ENCODE measurements around the gene P4HA1.
"Not testable (repeated sequence)": the region's sequence is repeated elsewhere in the genome, so short reads cannot be mapped to it uniquely, and the experiment has no call there.

P4HA1 gene

GRCh38 chr10:73043319-73043718 is 53.3 kb downstream of the P4HA1 start:
- Histone ChIP-seq H2AFZ (ENCODE audit: low read depth) (no peak overlapping the region), H3K27ac (no peak overlapping the region), H3K27me3 (ENCODE audit: insufficient read depth, low read depth) (no peaks in the 10 kb centered on the region), H3K4me1 (ENCODE audit: low read depth, poor library complexity, severe bottlenecking) (no peaks in the 10 kb centered on the region), H3K9ac (no peak overlapping the region), H4K20me1 (ENCODE audit: insufficient read depth) (no peaks in the 10 kb centered on the region), H3K4me3 (IDR thresholded peaks at IDR 0.05; ENCODE audit: insufficient read depth, low read depth, low read length) (no peak overlapping the region), H3K36me3 (ENCODE audit: insufficient read depth) (0 out of 2 replicates have a peak, but pooled peaks cover 2% of the 10 kb centered on the region), H3K4me2 (no peak overlapping the region), H3K79me2 (ENCODE audit: insufficient read depth, low read depth) (no peaks in the 10 kb centered on the region)
- TF ChIP-seq CTCF (conservative IDR thresholded peaks at IDR 0.05; ENCODE audit: low read depth, low read length), result no peak

DNA sequence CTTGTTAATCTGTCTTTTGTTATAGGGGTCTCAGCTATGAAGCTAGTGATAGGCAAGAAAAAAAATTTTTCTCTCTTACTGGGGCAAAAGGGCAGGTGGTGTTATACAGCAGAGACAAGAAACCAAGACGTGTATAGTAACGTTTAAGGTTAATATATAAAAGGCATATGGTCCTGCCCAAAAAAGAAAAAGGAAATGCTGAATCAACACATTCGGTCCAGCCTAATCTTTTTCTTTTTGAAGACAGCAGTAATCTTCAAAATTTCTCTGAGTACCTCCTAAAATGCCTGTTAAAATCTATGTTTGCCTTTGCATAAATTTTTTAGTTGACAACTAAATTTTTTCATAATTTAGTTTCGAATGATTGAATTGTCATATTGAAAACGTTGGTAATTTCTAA is 54.5 kb downstream of the P4HA1 start:
- no peaks in the 10 kb centered on the region for H3K4me1 ChIP-seq (ENCODE audit: low read depth, poor library complexity, severe bottlenecking)
- no peaks in the 10 kb centered on the region for H3K79me2 ChIP-seq (ENCODE audit: insufficient read depth, low read depth)
- TF ChIP-seq CTCF (conservative IDR thresholded peaks at IDR 0.05; ENCODE audit: low read depth, low read length), result no peak

DNA sequence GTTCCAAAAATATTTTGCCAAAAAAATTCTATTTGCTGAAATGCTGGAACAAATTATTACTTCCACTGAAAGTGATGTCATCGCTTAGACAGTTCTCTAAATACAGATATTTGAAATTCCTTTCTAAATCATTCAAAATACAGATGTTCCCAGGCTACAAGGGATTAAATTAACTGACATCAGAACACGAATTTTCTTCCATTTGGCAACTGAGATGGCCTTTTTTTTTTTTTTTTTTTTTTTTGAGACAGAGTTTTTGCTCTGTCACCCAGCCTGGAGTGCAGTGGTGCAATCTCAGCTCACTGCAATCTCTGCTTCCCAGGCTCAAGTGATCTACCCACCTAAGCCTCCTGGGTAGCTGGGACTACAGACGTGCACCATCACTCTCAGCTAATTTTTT is 57.0 kb downstream of the P4HA1 start:
- H3K4me3 ChIP-seq (IDR thresholded peaks at IDR 0.05; ENCODE audit: insufficient read depth, low read depth, low read length), result no peak overlapping the region
- no peaks in the 10 kb centered on the region for H4K20me1 ChIP-seq (ENCODE audit: insufficient read depth)
- no peaks in the 10 kb centered on the region for H3K79me2 ChIP-seq (ENCODE audit: insufficient read depth, low read depth)
- no peak overlapping the region for H3K4me2 ChIP-seq
- no peak overlapping the region for H3K27ac ChIP-seq
- H3K36me3 ChIP-seq (ENCODE audit: insufficient read depth), result no peaks in the 10 kb centered on the region; the same call in 1 of the 2 replicates
- no peak for TF ChIP-seq CTCF (conservative IDR thresholded peaks at IDR 0.05; ENCODE audit: low read depth, low read length)
- H3K9ac ChIP-seq, result no peak overlapping the region
- H3K27me3 ChIP-seq (ENCODE audit: insufficient read depth, low read depth), result no peaks in the 10 kb centered on the region
- H3K4me1 ChIP-seq (ENCODE audit: low read depth, poor library complexity, severe bottlenecking), result no peaks in the 10 kb centered on the region
- no peak overlapping the region for H2AFZ ChIP-seq (ENCODE audit: low read depth)

More for the DNA sequence above, 54.5 kb downstream of the P4HA1 start:
- H4K20me1 ChIP-seq (ENCODE audit: insufficient read depth), result no peaks in the 10 kb centered on the region
- no peak overlapping the region for H3K4me2 ChIP-seq
- H2AFZ ChIP-seq (ENCODE audit: low read depth), result no peak overlapping the region
- no peak overlapping the region for H3K4me3 ChIP-seq (IDR thresholded peaks at IDR 0.05; ENCODE audit: insufficient read depth, low read depth, low read length)
- H3K27me3 ChIP-seq (ENCODE audit: insufficient read depth, low read depth), result no peaks in the 10 kb centered on the region
- 0 out of 2 replicates have a peak, but pooled peaks cover 2% of the 10 kb centered on the region for H3K36me3 ChIP-seq (ENCODE audit: insufficient read depth)
- no peak overlapping the region for H3K27ac ChIP-seq
- H3K9ac ChIP-seq, result no peak overlapping the region

- H3K4me2 ChIP-seq; H3K4me1 ChIP-seq (ENCODE audit: low read depth, poor library complexity, severe bottlenecking); H3K36me3 ChIP-seq (ENCODE audit: insufficient read depth); H4K20me1 ChIP-seq (ENCODE audit: insufficient read depth); H3K27ac ChIP-seq; H2AFZ ChIP-seq (ENCODE audit: low read depth); H3K79me2 ChIP-seq (ENCODE audit: insufficient read depth, low read depth); H3K27me3 ChIP-seq (ENCODE audit: insufficient read depth, low read depth); H3K9ac ChIP-seq; H3K4me3 ChIP-seq (IDR thresholded peaks at IDR 0.05; ENCODE audit: insufficient read depth, low read depth, low read length): not testable (repeated sequence)
Measured at GRCh38 chr10:73036285-73036684, 60.4 kb downstream of the P4HA1 start.

DNA sequence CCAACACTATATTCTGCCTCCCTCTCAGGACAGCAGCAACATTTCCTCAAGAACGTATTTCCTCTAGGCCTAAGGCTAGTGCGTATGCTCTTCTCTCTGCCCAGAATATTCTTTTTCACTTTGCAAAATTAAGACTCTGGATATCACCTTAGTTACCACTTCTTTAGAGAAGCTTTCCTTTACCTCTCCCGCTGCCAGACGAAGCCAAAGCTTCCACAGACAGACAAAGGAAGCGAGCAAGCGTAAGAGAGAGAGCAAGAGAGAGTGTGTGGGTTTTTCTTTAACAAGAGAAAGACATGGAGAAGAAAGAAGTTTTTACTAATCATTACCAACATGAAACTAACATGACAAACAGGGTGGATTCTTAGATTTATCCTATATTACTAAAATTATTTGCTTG is 64.1 kb downstream of the P4HA1 start:
- Histone ChIP-seq H3K4me2 (no peak overlapping the region), H3K79me2 (ENCODE audit: insufficient read depth, low read depth) (no peaks in the 10 kb centered on the region), H3K4me3 (IDR thresholded peaks at IDR 0.05; ENCODE audit: insufficient read depth, low read depth, low read length) (no peak overlapping the region), H4K20me1 (ENCODE audit: insufficient read depth) (no peaks in the 10 kb centered on the region), H3K27ac (no peak overlapping the region), H3K36me3 (ENCODE audit: insufficient read depth) (no peaks in the 10 kb centered on the region; the same call in 1 of the 2 replicates), H2AFZ (ENCODE audit: low read depth) (no peak overlapping the region), H3K27me3 (ENCODE audit: insufficient read depth, low read depth) (no peaks in the 10 kb centered on the region), H3K9ac (no peak overlapping the region), H3K4me1 (ENCODE audit: low read depth, poor library complexity, severe bottlenecking) (no peaks in the 10 kb centered on the region)
- TF ChIP-seq CTCF (conservative IDR thresholded peaks at IDR 0.05; ENCODE audit: low read depth, low read length), result no peak

DNA sequence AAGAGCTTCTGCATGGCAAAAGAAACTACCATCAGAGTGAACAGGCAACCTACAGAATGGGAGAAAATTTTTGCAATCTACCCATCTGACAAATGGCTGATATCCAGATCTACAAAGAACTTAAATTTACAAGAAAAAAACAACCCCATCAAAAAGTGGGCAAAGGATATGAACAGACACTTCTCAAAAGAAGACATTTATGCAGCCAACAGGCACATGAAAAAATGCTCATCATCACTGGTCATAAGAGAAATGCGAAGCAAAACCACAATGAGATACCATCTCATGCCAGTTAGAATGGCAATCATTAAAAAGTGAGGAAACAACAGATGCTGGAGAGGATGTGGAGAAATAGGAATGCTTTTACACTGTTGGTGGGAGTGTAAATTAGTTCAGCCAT is 70.0 kb downstream of the P4HA1 start:
- not testable (repeated sequence) for H3K36me3 ChIP-seq (ENCODE audit: insufficient read depth); H4K20me1 ChIP-seq (ENCODE audit: insufficient read depth); H3K79me2 ChIP-seq (ENCODE audit: insufficient read depth, low read depth); H3K4me3 ChIP-seq (IDR thresholded peaks at IDR 0.05; ENCODE audit: insufficient read depth, low read depth, low read length); H3K4me1 ChIP-seq (ENCODE audit: low read depth, poor library complexity, severe bottlenecking); H3K4me2 ChIP-seq; H3K27ac ChIP-seq; H2AFZ ChIP-seq (ENCODE audit: low read depth); H3K9ac ChIP-seq; H3K27me3 ChIP-seq (ENCODE audit: insufficient read depth, low read depth)

GRCh38 chr10:73023455-73024070 is 73.1 kb downstream of the P4HA1 start:
- H2AFZ ChIP-seq (ENCODE audit: low read depth); H3K4me2 ChIP-seq; H3K27me3 ChIP-seq (ENCODE audit: insufficient read depth, low read depth); H3K9ac ChIP-seq; H3K27ac ChIP-seq; H3K4me1 ChIP-seq (ENCODE audit: low read depth, poor library complexity, severe bottlenecking); H3K79me2 ChIP-seq (ENCODE audit: insufficient read depth, low read depth); H4K20me1 ChIP-seq (ENCODE audit: insufficient read depth); H3K36me3 ChIP-seq (ENCODE audit: insufficient read depth); H3K4me3 ChIP-seq (IDR thresholded peaks at IDR 0.05; ENCODE audit: insufficient read depth, low read depth, low read length): not testable (repeated sequence)

All from KMS-11 (cell line).